ENCODE data around the gene TCF7L2.

Gene TCF7L2

GRCh38 chr10:113060201-113061053 is 110.4 kb downstream of the TCF7L2 start:
- H2AK5ac ChIP-seq (ENCODE audit: low read length, severe bottlenecking): peak overlapping the region; percentile 23
- peak overlapping the region in 1 of 2 experiments; percentile 35 for H3K14ac ChIP-seq (ENCODE audit: low read length in 2 of 2)
- H3K9ac ChIP-seq (ENCODE audit: low read length): peak overlapping the region; percentile 84
- H3K23ac ChIP-seq (ENCODE audit: low read length in 2 of 2): peak overlapping the region in 1 of 2 experiments; percentile 41
- peak overlapping the region; percentile 94 for H4K91ac ChIP-seq (ENCODE audit: low read length)
- H3K18ac ChIP-seq (ENCODE audit: low read depth in 1 of 2, low read length in 2 of 2): peak overlapping the region; percentile 72 to 79
- peak overlapping the region; percentile 62 to 80 for H2BK12ac ChIP-seq (ENCODE audit: low read length in 2 of 2)
- peak overlapping the region; percentile 97 for H3K27ac ChIP-seq (ENCODE audit: low read length, poor library complexity, severe bottlenecking)
- no peak overlapping the region for H2BK5ac ChIP-seq (ENCODE audit: low read depth, low read length, poor library complexity, severe bottlenecking)
- peak; percentile 65 for DNase-seq
- H3K79me1 ChIP-seq (replicated peaks; ENCODE audit: low read length, poor library complexity, severe bottlenecking): peaks cover 15% of the 10 kb centered on the region
- peak overlapping the region in 1 of 2 experiments; percentile 71 for H3K4me3 ChIP-seq (ENCODE audit: insufficient read depth in 1 of 2, low read depth in 1 of 2, low read length in 2 of 2)
- H4K8ac ChIP-seq (ENCODE audit: low read length): peak overlapping the region; percentile 88
- 29% methylated on average over 13 of the region's 15 CpGs for WGBS
- peaks cover 0 to 3% of the 10 kb centered on the region in 2 experiments for H3K36me3 ChIP-seq (ENCODE audit: control insufficient read depth in 1 of 2, insufficient read depth in 2 of 2, low read depth in 1 of 2, low read length in 2 of 2)
- peak overlapping the region; percentile 71 for H2BK120ac ChIP-seq (ENCODE audit: low read depth, low read length)
- no peaks in the 10 kb centered on the region for H3K27me3 ChIP-seq (ENCODE audit: control insufficient read depth in 1 of 2, insufficient read depth in 1 of 2, low read length in 2 of 2)
- peak overlapping the region; percentile 6 to 48 for H3K4ac ChIP-seq (ENCODE audit: low read depth in 1 of 2, low read length in 2 of 2)
- no peak overlapping the region for H2AFZ ChIP-seq (ENCODE audit: low read depth, low read length)
- peaks cover 24% of the 10 kb centered on the region for H3K4me1 ChIP-seq (ENCODE audit: control insufficient read depth, insufficient read depth, low read depth, low read length)
- H3K4me2 ChIP-seq (ENCODE audit: low read length, poor library complexity, severe bottlenecking): no peak overlapping the region
- H2BK15ac ChIP-seq (ENCODE audit: low read depth, poor library complexity, severe bottlenecking): peak overlapping the region; percentile 53
- no peaks in the 10 kb centered on the region for H3K9me3 ChIP-seq (ENCODE audit: control insufficient read depth, low read length)

DNA sequence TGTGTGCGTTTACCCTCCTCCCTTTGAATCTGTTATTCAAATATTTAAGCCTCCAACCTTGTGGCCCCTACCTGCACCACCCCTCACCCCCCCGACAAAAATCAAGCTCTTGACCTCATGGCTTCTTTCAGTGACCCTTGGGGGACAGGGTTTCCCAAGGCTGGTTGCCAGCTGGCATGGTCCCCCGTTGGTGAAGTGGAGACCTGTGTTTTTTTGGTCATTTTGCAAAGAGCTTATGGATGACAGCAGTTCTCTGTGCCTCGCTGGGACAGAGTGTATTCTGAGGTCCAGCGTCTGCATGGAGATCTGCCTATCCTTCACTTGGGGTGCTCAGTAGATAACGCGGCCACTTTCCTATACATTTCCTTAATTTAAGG is 111.0 kb downstream of the TCF7L2 start:
- no peak overlapping the region for H2AK5ac ChIP-seq (ENCODE audit: low read length, severe bottlenecking)
- no peak overlapping the region for H2BK15ac ChIP-seq (ENCODE audit: low read depth, poor library complexity, severe bottlenecking)
- H2AFZ ChIP-seq (ENCODE audit: low read depth, low read length): no peak overlapping the region
- H3K4ac ChIP-seq (ENCODE audit: low read depth in 1 of 2, low read length in 2 of 2): peak overlapping the region; percentile 37 to 48
- peaks cover 22% of the 10 kb centered on the region for H3K4me1 ChIP-seq (ENCODE audit: control insufficient read depth, insufficient read depth, low read depth, low read length)
- H3K9me3 ChIP-seq (ENCODE audit: control insufficient read depth, low read length): no peaks in the 10 kb centered on the region
- no peaks in the 10 kb centered on the region for H3K27me3 ChIP-seq (ENCODE audit: control insufficient read depth in 1 of 2, insufficient read depth in 1 of 2, low read length in 2 of 2)
- H4K91ac ChIP-seq (ENCODE audit: low read length): peak overlapping the region; percentile 36
- peaks cover 0 to 3% of the 10 kb centered on the region in 2 experiments for H3K36me3 ChIP-seq (ENCODE audit: control insufficient read depth in 1 of 2, insufficient read depth in 2 of 2, low read depth in 1 of 2, low read length in 2 of 2)
- H3K79me1 ChIP-seq (replicated peaks; ENCODE audit: low read length, poor library complexity, severe bottlenecking): peaks cover 14% of the 10 kb centered on the region
- peak overlapping the region; percentile 84 for H3K9ac ChIP-seq (ENCODE audit: low read length)
- DNase-seq: no peak
- peak overlapping the region in 1 of 2 experiments; percentile 71 for H3K4me3 ChIP-seq (ENCODE audit: insufficient read depth in 1 of 2, low read depth in 1 of 2, low read length in 2 of 2)
- H4K8ac ChIP-seq (ENCODE audit: low read length): peak overlapping the region; percentile 88
- H2BK120ac ChIP-seq (ENCODE audit: low read depth, low read length): peak overlapping the region; percentile 40
- 74% methylated on average over 7 of the region's 7 CpGs for WGBS
- H3K4me2 ChIP-seq (ENCODE audit: low read length, poor library complexity, severe bottlenecking): no peak overlapping the region
- peak overlapping the region; percentile 62 to 80 for H2BK12ac ChIP-seq (ENCODE audit: low read length in 2 of 2)
- no peak overlapping the region for H2BK5ac ChIP-seq (ENCODE audit: low read depth, low read length, poor library complexity, severe bottlenecking)
- H3K27ac ChIP-seq (ENCODE audit: low read length, poor library complexity, severe bottlenecking): no peak overlapping the region
- no peak overlapping the region for H3K23ac ChIP-seq (ENCODE audit: low read length in 2 of 2)
- peak overlapping the region; percentile 72 to 79 for H3K18ac ChIP-seq (ENCODE audit: low read depth in 1 of 2, low read length in 2 of 2)
- no peak overlapping the region for H3K14ac ChIP-seq (ENCODE audit: low read length in 2 of 2)

- Histone ChIP-seq H3K9me3 (ENCODE audit: control insufficient read depth, low read length) (no peaks in the 10 kb centered on the region), H3K23ac (ENCODE audit: low read length in 2 of 2) (no peak overlapping the region), H3K18ac (ENCODE audit: low read depth in 1 of 2, low read length in 2 of 2) (peak overlapping the region in 1 of 2 experiments; percentile 80), H3K79me1 (replicated peaks; ENCODE audit: low read length, poor library complexity, severe bottlenecking) (peaks cover 14% of the 10 kb centered on the region), H3K27me3 (ENCODE audit: control insufficient read depth in 1 of 2, insufficient read depth in 1 of 2, low read length in 2 of 2) (no peaks in the 10 kb centered on the region), H2BK15ac (ENCODE audit: low read depth, poor library complexity, severe bottlenecking) (no peak overlapping the region), H2BK12ac (ENCODE audit: low read length in 2 of 2) (peak overlapping the region; percentile 38 to 55), H3K4ac (ENCODE audit: low read depth in 1 of 2, low read length in 2 of 2) (peak overlapping the region in 1 of 2 experiments; percentile 41), H2BK5ac (ENCODE audit: low read depth, low read length, poor library complexity, severe bottlenecking) (no peak overlapping the region), H3K4me3 (ENCODE audit: insufficient read depth in 1 of 2, low read depth in 1 of 2, low read length in 2 of 2) (no peak overlapping the region), H3K27ac (ENCODE audit: low read length, poor library complexity, severe bottlenecking) (no peak overlapping the region), H2AFZ (ENCODE audit: low read depth, low read length) (no peak overlapping the region), H3K4me2 (ENCODE audit: low read length, poor library complexity, severe bottlenecking) (no peak overlapping the region), H2BK120ac (ENCODE audit: low read depth, low read length) (peak overlapping the region; percentile 40), H4K91ac (ENCODE audit: low read length) (no peak overlapping the region), H2AK5ac (ENCODE audit: low read length, severe bottlenecking) (no peak overlapping the region), H3K9ac (ENCODE audit: low read length) (no peak overlapping the region), H3K14ac (ENCODE audit: low read length in 2 of 2) (no peak overlapping the region), H3K4me1 (ENCODE audit: control insufficient read depth, insufficient read depth, low read depth, low read length) (peaks cover 22% of the 10 kb centered on the region), H4K8ac (ENCODE audit: low read length) (no peak overlapping the region), H3K36me3 (ENCODE audit: control insufficient read depth in 1 of 2, insufficient read depth in 2 of 2, low read depth in 1 of 2, low read length in 2 of 2) (peaks cover 0 to 3% of the 10 kb centered on the region in 2 experiments)
- 75% methylated on average over 10 of the region's 10 CpGs for WGBS
- DNase-seq: no peak
These were observed 111.5 kb downstream of the TCF7L2 start for GRCh38 chr10:113061557-113061956.
